NCI-H1092 treated with DMSO at 0.1 percent for 48 hours (cell line): ENCODE measurements around the gene MEA1.

ENCODE experiments used
- DNase-seq: peaks from one replicate; lab custom pipeline; 2025; lab: John Stamatoyannopoulos, UW

Gene MEA1

GRCh38 chr6:43038727-43039126 is 25.0 kb upstream of the MEA1 start:
- DNase-seq: no peak

GRCh38 chr6:43037706-43038105 is 24.0 kb upstream of the MEA1 start:
- DNase-seq: no peak

GRCh38 chr6:43037197-43037596 is 23.5 kb upstream of the MEA1 start:
- DNase-seq: no peak

GRCh38 chr6:43036712-43037111 is 23.0 kb upstream of the MEA1 start:
- DNase-seq: no peak

GRCh38 chr6:43035495-43036194 is 21.9 kb upstream of the MEA1 start:
- DNase-seq: no peak

- no peak for DNase-seq
Measured at GRCh38 chr6:43034190-43034525, 20.4 kb upstream of the MEA1 start.

GRCh38 chr6:43033496-43034189 is 19.9 kb upstream of the MEA1 start:
- no peak for DNase-seq

GRCh38 chr6:43032326-43032725 is 18.6 kb upstream of the MEA1 start:
- DNase-seq: no peak

- no peak for DNase-seq
Measured at GRCh38 chr6:43029120-43029519, 15.4 kb upstream of the MEA1 start.

- no peak for DNase-seq
Measured at GRCh38 chr6:43026365-43026764, 12.6 kb upstream of the MEA1 start.

GRCh38 chr6:43024436-43024835 is 10.7 kb upstream of the MEA1 start:
- no peak for DNase-seq

GRCh38 chr6:43021270-43022047 is 7.7 kb upstream of the MEA1 start, which contains the start of gene RRP36:
Gene RRP36 (plus strand): TSS chr6:43021623. CDS start chr6:43021655, 32 bp downstream.
- DNase-seq: peak; percentile 67

GRCh38 chr6:43020847-43021246 is 7.1 kb upstream of the MEA1 start:
- no peak for DNase-seq

GRCh38 chr6:43020052-43020705 is 6.4 kb upstream of the MEA1 start:
- no peak for DNase-seq

GRCh38 chr6:43019152-43019551 is 5.4 kb upstream of the MEA1 start:
- no peak for DNase-seq

GRCh38 chr6:43016943-43017334 is 3.2 kb upstream of the MEA1 start:
- no peak for DNase-seq

- DNase-seq: no peak
Measured at GRCh38 chr6:43016176-43016942, 2.6 kb upstream of the MEA1 start.

GRCh38 chr6:43014434-43014909 is 726 bp upstream of the MEA1 start:
- DNase-seq: no peak

- peak; percentile 72 for DNase-seq
Measured at GRCh38 chr6:43013097-43013842, 476 bp downstream of the MEA1 start.

GRCh38 chr6:43012364-43012763 is 1.4 kb downstream of the MEA1 start:
- no peak for DNase-seq

GRCh38 chr6:43011207-43011606 is 2.5 kb downstream of the MEA1 start:
- DNase-seq: no peak
